AG10803 (cell line): ENCODE data around the gene TMEM201.

ENCODE experiments used
- DNase-seq: peaks from one replicate; pipeline ENCODE4 v3.0.0; 2010; ENCODE audit warnings: low read depth
- H3K4me3 ChIP-seq: 2 replicates; pipeline ENCODE4 v1.5.1; 2011; ENCODE audit warnings: mild to moderate bottlenecking, low read length, control low read depth
- TF ChIP-seq, protein P1 (sequence below): conservative IDR thresholded peaks from 2 replicates; pipeline ENCODE4 v1.5.1; 2011; ENCODE audit warnings: mild to moderate bottlenecking, low read length, control low read depth, inconsistent platforms

The TMEM201 gene

DNA sequence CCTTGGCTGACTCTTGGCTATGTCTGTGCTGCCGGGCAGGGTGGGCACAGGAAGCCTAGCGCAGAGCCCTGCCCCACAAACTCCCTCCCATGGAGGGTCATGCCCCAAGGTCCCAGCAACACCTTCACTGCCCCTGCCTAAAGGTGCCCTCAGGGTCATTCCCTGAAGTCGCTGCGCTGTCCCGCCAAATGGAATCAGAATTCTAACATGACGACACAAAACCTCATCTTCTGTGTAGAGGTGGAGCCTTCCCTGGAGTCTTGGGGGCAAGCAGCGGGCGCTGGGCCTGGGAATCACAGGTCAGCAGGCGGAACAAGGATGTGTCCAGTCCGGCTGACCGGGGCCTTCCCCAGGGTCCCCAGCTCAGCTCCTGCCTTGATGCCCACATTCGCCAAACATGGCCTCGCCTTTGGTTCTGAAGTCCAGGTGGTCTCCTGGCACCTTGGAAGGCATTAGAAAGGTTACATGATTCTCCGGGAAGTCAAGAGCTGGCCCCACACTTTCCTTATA is 17.3 kb downstream of the TMEM201 start:
- H3K4me3 ChIP-seq: no peak overlapping the region
- TF ChIP-seq, protein P1, sequence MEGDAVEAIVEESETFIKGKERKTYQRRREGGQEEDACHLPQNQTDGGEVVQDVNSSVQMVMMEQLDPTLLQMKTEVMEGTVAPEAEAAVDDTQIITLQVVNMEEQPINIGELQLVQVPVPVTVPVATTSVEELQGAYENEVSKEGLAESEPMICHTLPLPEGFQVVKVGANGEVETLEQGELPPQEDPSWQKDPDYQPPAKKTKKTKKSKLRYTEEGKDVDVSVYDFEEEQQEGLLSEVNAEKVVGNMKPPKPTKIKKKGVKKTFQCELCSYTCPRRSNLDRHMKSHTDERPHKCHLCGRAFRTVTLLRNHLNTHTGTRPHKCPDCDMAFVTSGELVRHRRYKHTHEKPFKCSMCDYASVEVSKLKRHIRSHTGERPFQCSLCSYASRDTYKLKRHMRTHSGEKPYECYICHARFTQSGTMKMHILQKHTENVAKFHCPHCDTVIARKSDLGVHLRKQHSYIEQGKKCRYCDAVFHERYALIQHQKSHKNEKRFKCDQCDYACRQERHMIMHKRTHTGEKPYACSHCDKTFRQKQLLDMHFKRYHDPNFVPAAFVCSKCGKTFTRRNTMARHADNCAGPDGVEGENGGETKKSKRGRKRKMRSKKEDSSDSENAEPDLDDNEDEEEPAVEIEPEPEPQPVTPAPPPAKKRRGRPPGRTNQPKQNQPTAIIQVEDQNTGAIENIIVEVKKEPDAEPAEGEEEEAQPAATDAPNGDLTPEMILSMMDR: no peak
- DNase-seq: no peak

DNA sequence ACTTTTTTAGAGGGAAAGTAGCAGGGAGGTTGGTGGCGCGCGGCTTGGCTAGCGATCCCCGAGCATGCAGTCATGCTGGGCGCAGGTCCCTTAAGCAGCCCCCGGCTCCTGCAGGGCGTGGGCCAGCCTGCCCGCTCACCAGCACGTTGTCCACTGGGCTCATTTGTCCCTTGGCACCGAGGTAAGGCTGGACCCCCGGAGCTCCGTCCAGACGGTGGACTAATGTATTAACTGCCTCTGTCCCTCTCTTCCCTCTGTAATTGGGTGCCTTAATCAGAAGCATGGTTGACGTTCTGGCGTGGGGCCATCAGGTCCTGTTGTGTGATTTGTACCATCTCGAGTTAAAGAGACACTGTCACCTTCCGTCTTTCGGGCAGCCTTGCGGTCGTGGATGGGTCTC is 17.7 kb downstream of the TMEM201 start:
- TF ChIP-seq, protein P1: no peak
- DNase-seq: no peak

DNA sequence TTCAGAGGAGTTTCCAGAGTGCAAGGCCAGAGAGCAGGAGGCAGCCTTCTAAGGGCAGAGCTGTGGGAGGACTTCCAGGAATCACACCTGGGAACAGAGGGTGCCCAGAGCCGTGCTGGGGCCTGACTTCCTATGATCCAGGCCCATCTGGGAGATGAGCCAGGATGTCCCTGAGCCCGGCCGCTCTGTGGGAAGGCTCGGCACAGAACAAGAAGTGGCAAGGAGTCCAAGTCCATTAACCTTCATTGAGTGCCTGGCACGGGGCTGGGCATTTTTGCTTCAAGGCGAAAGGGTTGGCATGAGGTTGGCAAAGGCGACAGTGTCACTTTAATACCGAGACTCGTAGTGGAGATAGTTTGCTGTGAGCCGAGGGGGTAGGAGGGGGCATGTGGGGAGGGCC is 18.2 kb downstream of the TMEM201 start:
- DNase-seq: no peak
- TF ChIP-seq, protein P1: no peak

More for the DNA sequence above, 17.7 kb downstream of the TMEM201 start:
- no peak overlapping the region for H3K4me3 ChIP-seq

GRCh38 chr1:9607352-9607751 is 18.6 kb downstream of the TMEM201 start:
- TF ChIP-seq, protein P1: no peak
- no peak for DNase-seq

More for the DNA sequence above, 18.2 kb downstream of the TMEM201 start:
- no peak overlapping the region for H3K4me3 ChIP-seq

DNA sequence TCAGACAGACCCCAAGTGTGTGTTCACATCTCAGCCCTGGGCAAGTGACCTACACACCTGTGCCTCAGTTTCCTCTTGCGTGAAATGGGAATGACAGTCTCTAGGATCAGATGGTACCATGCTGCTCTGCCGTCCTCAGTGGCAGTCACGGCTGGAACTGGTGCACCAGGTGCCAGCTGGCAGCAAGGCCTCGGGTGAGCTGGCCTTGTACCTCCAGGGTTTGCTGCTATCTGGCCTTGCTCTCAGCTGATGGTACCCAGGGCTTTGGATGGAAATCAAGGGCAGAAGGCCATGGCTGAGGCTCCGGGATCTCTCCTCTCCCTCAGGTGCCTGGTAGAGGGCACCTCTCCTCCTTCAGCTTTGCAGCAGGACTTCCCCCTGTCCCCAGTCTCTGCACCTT is 21.3 kb downstream of the TMEM201 start:
- H3K4me3 ChIP-seq: no peak overlapping the region
- TF ChIP-seq, protein P1: no peak
- no peak for DNase-seq

More at GRCh38 chr1:9607352-9607751, 18.6 kb downstream of the TMEM201 start:
- no peak overlapping the region for H3K4me3 ChIP-seq

DNA sequence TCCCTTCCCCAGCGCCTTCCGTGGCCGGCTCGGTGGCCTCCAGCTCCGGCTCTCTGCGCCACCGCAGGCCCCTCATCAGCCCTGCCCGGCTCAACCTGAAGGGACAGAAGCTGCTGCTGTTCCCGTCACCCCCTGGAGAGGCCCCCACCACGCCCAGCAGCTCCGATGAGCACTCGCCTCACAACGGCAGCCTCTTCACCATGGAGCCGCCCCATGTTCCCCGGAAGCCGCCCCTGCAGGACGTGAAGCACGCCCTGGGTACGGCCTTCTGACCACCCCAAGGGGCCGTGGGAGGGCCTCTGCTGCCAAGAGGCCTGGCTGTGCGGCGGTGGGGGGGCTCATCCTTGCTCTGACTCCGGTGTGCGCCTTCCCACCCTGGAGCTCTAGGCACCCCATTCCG is 21.8 kb downstream of the TMEM201 start:
- H3K4me3 ChIP-seq: no peak overlapping the region
- DNase-seq: no peak
- TF ChIP-seq, protein P1: no peak

- TF ChIP-seq, protein P1: no peak
- DNase-seq: no peak
- no peak overlapping the region for H3K4me3 ChIP-seq
Observed at GRCh38 chr1:9611716-9612115, 23.0 kb downstream of the TMEM201 start.
